GM18951 (cell line): ENCODE data around the gene BMPR1A.
"Not testable (repeated sequence)": the region's sequence is repeated elsewhere in the genome, so short reads cannot be mapped to it uniquely, and the experiment has no call there.

Experiments used
- POLR2A ChIP-seq: IDR thresholded peaks from 4 replicates; pipeline ENCODE4 v1.6.1; 2011; ENCODE audit warnings: mild to moderate bottlenecking; ENCODE audit not compliant: insufficient read length, insufficient read depth; ENCODE audit errors: extremely low read depth
- in situ Hi-C: fragments of 300-500 bp; cut with MboI; formaldehyde crosslinking; loops from one replicate; pipeline ENCODE4 v1.12.0; 2022; ENCODE audit warnings: low sequenced_read_pairs, mixed read lengths, inconsistent platforms; ENCODE audit not compliant: unreplicated experiment

Gene BMPR1A

GRCh38 chr10:86829472-86829871 lies 73.1 kb downstream of the BMPR1A start:
- no peak for TF ChIP-seq POLR2A
- in situ Hi-C loops, result no loop called here

GRCh38 chr10:86830043-86830591 lies 73.7 kb downstream of the BMPR1A start:
- no peak for TF ChIP-seq POLR2A
- in situ Hi-C loops, result no loop called here

GRCh38 chr10:86833969-86834368 lies 77.5 kb downstream of the BMPR1A start:
- TF ChIP-seq POLR2A, result no peak
- in situ Hi-C loops, result no loop called here

GRCh38 chr10:86836044-86836443 lies 79.6 kb downstream of the BMPR1A start:
- no peak for TF ChIP-seq POLR2A
- in situ Hi-C loops, result no loop called here

GRCh38 chr10:86837663-86838062 lies 81.2 kb downstream of the BMPR1A start:
- in situ Hi-C loops, result no loop called here
- TF ChIP-seq POLR2A, result no peak

- in situ Hi-C loops, result no loop called here
- no peak for TF ChIP-seq POLR2A
These were observed 84.1 kb downstream of the BMPR1A start for GRCh38 chr10:86840498-86840897.

- no peak for TF ChIP-seq POLR2A
- in situ Hi-C loops, result no loop called here
These were observed 89.7 kb downstream of the BMPR1A start for GRCh38 chr10:86846088-86846487.

- TF ChIP-seq POLR2A, result no peak
- in situ Hi-C loops, result no loop called here
These were observed 92.3 kb downstream of the BMPR1A start for GRCh38 chr10:86848747-86849146.

- in situ Hi-C loops, result no loop called here
These were observed 92.9 kb downstream of the BMPR1A start for GRCh38 chr10:86849181-86849894.

GRCh38 chr10:86850481-86850880 lies 94.1 kb downstream of the BMPR1A start:
- in situ Hi-C loops, result no loop called here
- no peak for TF ChIP-seq POLR2A

More at GRCh38 chr10:86849181-86849894, 92.9 kb downstream of the BMPR1A start:
- TF ChIP-seq POLR2A, result no peak

GRCh38 chr10:86851328-86852207 lies 95.1 kb downstream of the BMPR1A start:
- in situ Hi-C loops, result no loop called here
- TF ChIP-seq POLR2A, result no peak

GRCh38 chr10:86853582-86853981 lies 97.2 kb downstream of the BMPR1A start:
- in situ Hi-C loops, result not testable (repeated sequence)

GRCh38 chr10:86855513-86855912 lies 99.1 kb downstream of the BMPR1A start:
- in situ Hi-C loops, result no loop called here
- no peak for TF ChIP-seq POLR2A

- TF ChIP-seq POLR2A, result no peak
- in situ Hi-C loops, result no loop called here
These were observed 99.7 kb downstream of the BMPR1A start for GRCh38 chr10:86856156-86856555.
